Erythroblast (primary cell): ENCODE measurements around the gene CYP26B1.

Experiments
- GATA1 ChIP-seq: IDR thresholded peaks from 2 replicates; pipeline ENCODE4 v1.6.1; 2011; ENCODE audit warnings: low read depth, mild to moderate bottlenecking, control low read depth, low read length, moderate library complexity
- POLR2A ChIP-seq: IDR thresholded peaks from 2 replicates; pipeline ENCODE4 v1.6.1; 2011; ENCODE audit warnings: mild to moderate bottlenecking, low read length

- TF ChIP-seq POLR2A (no peak), GATA1 (no peak)
Measured at GRCh38 chr2:72109904-72110303, 37.8 kb downstream of the CYP26B1 start.
